ENCODE measurements around the gene IER3. TPM values are rescaled to one million over a fixed set of nuclear protein-coding genes. Genes with fewer than 3 reads are reported as not detected.

IER3 gene
- total and polyA plus RNA-seq, 2 of the 13 experiments (the other 11 are each of a cell fraction or from before 2014, with no cell fraction given) = 51.1 to 131 TPM

- TF ChIP-seq MEF2D (CRISPR knock-in tag; IDR thresholded peaks at IDR 0.05) = peak; percentile 58
- TF ChIP-seq ZNF205 (CRISPR knock-in tag; IDR thresholded peaks at IDR 0.05) = no peak
- peak; percentile 38 for TF ChIP-seq MYC (CRISPR knock-in tag; IDR thresholded peaks at IDR 0.05; ENCODE audit: borderline replicate concordance)
- peak; percentile 54; the same call in 1 of the 2 replicates for TF ChIP-seq SOX5 (CRISPR knock-in tag; IDR thresholded peaks at IDR 0.05; ENCODE audit: borderline replicate concordance)
- peak; percentile 67; the same call in 1 of the 2 replicates for TF ChIP-seq ZNF281 (CRISPR knock-in tag; IDR thresholded peaks at IDR 0.05; ENCODE audit: borderline replicate concordance)
- TF ChIP-seq GZF1 (CRISPR knock-in tag; IDR thresholded peaks at IDR 0.05) = no peak
- no peak for TF ChIP-seq ZNF333 (CRISPR knock-in tag; IDR thresholded peaks at IDR 0.05; ENCODE audit: borderline replicate concordance)
- TF ChIP-seq NFIC (IDR thresholded peaks at IDR 0.05; ENCODE audit: low read length) = 0 out of 2 replicates have a peak, but pooled peaks have one; percentile 22
- 0 out of 2 replicates have a peak, but pooled peaks have one; percentile 18 for TF ChIP-seq ZNF644 (CRISPR knock-in tag; IDR thresholded peaks at IDR 0.05; ENCODE audit: low read depth)
- 0 out of 2 replicates have a peak, but pooled peaks have one; percentile 24 for TF ChIP-seq MXD3 (CRISPR knock-in tag; IDR thresholded peaks at IDR 0.05)
- TF ChIP-seq HOXA9 (CRISPR knock-in tag; IDR thresholded peaks at IDR 0.05; ENCODE audit: borderline replicate concordance) = no peak
- TF ChIP-seq SKIL (CRISPR knock-in tag; IDR thresholded peaks at IDR 0.05; ENCODE audit: borderline replicate concordance) = 0 out of 2 replicates have a peak, but pooled peaks have one; percentile 16
- TF ChIP-seq PAXIP1 (CRISPR knock-in tag; conservative IDR thresholded peaks at IDR 0.05) = peak; percentile 52; the same call in 1 of the 2 replicates
- 0 out of 2 replicates have a peak, but pooled peaks have one; percentile 16 for TF ChIP-seq RAD21 (CRISPR knock-in tag; IDR thresholded peaks at IDR 0.05)
- no peak for TF ChIP-seq LRRFIP1 (CRISPR knock-in tag; conservative IDR thresholded peaks at IDR 0.05)
- peak in 1 of 2 experiments; percentile 60; a peak in 1 of 4 replicates for TF ChIP-seq KLF16 (CRISPR knock-in tag; IDR thresholded peaks at IDR 0.05)
Measured at GRCh38 chr6:30748851-30749540, 4.6 kb upstream of the IER3 start (continued).
